ENCODE measurements around the gene ARHGEF37.

ARHGEF37 gene

GRCh38 chr5:149572170-149572569 lies 9.1 kb upstream of the ARHGEF37 start:
- Histone ChIP-seq H3K4me2 (ENCODE audit: insufficient read depth, low read length) (no peak overlapping the region), H4K20me1 (ENCODE audit: insufficient read depth, low read length) (no peaks in the 10 kb centered on the region), H3K27me3 (ENCODE audit: insufficient read depth, low read length, poor library complexity) (no peaks in the 10 kb centered on the region), H3K79me2 (ENCODE audit: insufficient read depth, low read length) (no peaks in the 10 kb centered on the region), H3K27ac (ENCODE audit: low read length) (no peak overlapping the region), H3K36me3 (ENCODE audit: insufficient read depth, low read length) (no peaks in the 10 kb centered on the region), H2AFZ (ENCODE audit: low read depth, low read length) (no peak overlapping the region), H3K9me3 (ENCODE audit: insufficient read depth, low read length, severe bottlenecking) (no peaks in the 10 kb centered on the region), H3K4me1 (ENCODE audit: insufficient read depth, low read length) (peaks cover 8% of the 10 kb centered on the region), H3K4me3 (ENCODE audit: low read depth in 1 of 2, low read length in 2 of 2) (no peak overlapping the region), H3K9ac (ENCODE audit: low read depth, low read length) (no peak overlapping the region)
- DNase-seq (no peak), ATAC-seq (ENCODE audit: insufficient read depth, low read depth) (no peak)
- TF ChIP-seq EZH2 (IDR thresholded peaks at IDR 0.05; ENCODE audit: borderline replicate concordance, low read depth, low read length, severe bottlenecking) = no peak
- TF ChIP-seq, protein P1, sequence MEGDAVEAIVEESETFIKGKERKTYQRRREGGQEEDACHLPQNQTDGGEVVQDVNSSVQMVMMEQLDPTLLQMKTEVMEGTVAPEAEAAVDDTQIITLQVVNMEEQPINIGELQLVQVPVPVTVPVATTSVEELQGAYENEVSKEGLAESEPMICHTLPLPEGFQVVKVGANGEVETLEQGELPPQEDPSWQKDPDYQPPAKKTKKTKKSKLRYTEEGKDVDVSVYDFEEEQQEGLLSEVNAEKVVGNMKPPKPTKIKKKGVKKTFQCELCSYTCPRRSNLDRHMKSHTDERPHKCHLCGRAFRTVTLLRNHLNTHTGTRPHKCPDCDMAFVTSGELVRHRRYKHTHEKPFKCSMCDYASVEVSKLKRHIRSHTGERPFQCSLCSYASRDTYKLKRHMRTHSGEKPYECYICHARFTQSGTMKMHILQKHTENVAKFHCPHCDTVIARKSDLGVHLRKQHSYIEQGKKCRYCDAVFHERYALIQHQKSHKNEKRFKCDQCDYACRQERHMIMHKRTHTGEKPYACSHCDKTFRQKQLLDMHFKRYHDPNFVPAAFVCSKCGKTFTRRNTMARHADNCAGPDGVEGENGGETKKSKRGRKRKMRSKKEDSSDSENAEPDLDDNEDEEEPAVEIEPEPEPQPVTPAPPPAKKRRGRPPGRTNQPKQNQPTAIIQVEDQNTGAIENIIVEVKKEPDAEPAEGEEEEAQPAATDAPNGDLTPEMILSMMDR (IDR thresholded peaks at IDR 0.05; ENCODE audit: borderline replicate concordance, extremely low read depth, low read length, poor library complexity, severe bottlenecking) = no peak

DNA sequence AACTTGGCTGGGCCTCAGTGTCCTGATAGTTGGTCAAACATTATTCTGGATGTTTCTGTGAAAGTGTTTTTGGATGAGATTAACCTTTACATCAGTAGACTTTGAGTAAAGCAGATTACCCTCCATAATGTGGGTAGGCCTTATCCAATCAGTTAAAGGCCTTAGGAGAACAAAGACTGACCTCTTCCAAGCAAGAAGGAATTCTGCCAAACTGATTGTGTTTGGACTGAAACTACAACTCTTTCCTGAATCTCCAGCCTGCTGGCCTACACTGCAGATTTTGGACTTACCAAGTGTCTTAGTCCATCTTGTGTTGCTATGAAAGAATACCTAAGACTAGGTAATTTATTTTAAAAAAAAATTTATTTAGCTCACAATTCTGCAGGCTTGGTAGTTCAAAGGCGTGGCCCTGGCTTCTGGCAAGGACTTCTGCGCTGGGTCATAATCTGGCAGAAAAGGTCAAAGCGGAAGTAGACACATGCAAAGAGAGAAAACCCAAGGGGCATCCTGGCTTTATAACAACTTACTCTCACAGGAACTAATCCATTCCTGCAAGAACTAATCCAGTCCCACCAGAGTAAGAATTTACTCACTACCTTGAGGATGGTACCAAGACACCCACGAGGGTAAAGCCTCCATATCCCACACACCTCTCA lies 8.6 kb upstream of the ARHGEF37 start:
- H3K4me2 ChIP-seq (ENCODE audit: insufficient read depth, low read length) = no peak overlapping the region
- H3K79me2 ChIP-seq (ENCODE audit: insufficient read depth, low read length) = no peaks in the 10 kb centered on the region
- H3K36me3 ChIP-seq (ENCODE audit: insufficient read depth, low read length) = no peaks in the 10 kb centered on the region
- no peak overlapping the region for H3K27ac ChIP-seq (ENCODE audit: low read length)
- H2AFZ ChIP-seq (ENCODE audit: low read depth, low read length) = no peak overlapping the region
- DNase-seq (no peak), ATAC-seq (ENCODE audit: insufficient read depth, low read depth) (no peak)
- no peak overlapping the region for H3K9ac ChIP-seq (ENCODE audit: low read depth, low read length)
- H3K9me3 ChIP-seq (ENCODE audit: insufficient read depth, low read length, severe bottlenecking) = no peaks in the 10 kb centered on the region
- no peak overlapping the region for H3K4me3 ChIP-seq (ENCODE audit: low read depth in 1 of 2, low read length in 2 of 2)
- peaks cover 8% of the 10 kb centered on the region for H3K4me1 ChIP-seq (ENCODE audit: insufficient read depth, low read length)
- H4K20me1 ChIP-seq (ENCODE audit: insufficient read depth, low read length) = no peaks in the 10 kb centered on the region
- TF ChIP-seq, protein P1 (IDR thresholded peaks at IDR 0.05; ENCODE audit: borderline replicate concordance, extremely low read depth, low read length, poor library complexity, severe bottlenecking) = no peak
- no peak for TF ChIP-seq EZH2 (IDR thresholded peaks at IDR 0.05; ENCODE audit: borderline replicate concordance, low read depth, low read length, severe bottlenecking)
- H3K27me3 ChIP-seq (ENCODE audit: insufficient read depth, low read length, poor library complexity) = no peaks in the 10 kb centered on the region

- H3K9me3 ChIP-seq (ENCODE audit: insufficient read depth, low read length, severe bottlenecking) = no peaks in the 10 kb centered on the region
- H4K20me1 ChIP-seq (ENCODE audit: insufficient read depth, low read length) = no peaks in the 10 kb centered on the region
- H3K4me2 ChIP-seq (ENCODE audit: insufficient read depth, low read length) = no peak overlapping the region
- H3K27ac ChIP-seq (ENCODE audit: low read length) = no peak overlapping the region
- peaks cover 8% of the 10 kb centered on the region for H3K4me1 ChIP-seq (ENCODE audit: insufficient read depth, low read length)
- H3K27me3 ChIP-seq (ENCODE audit: insufficient read depth, low read length, poor library complexity) = peaks cover under 1% of the 10 kb centered on the region
- DNase-seq (no peak), ATAC-seq (ENCODE audit: insufficient read depth, low read depth) (no peak)
- H3K36me3 ChIP-seq (ENCODE audit: insufficient read depth, low read length) = no peaks in the 10 kb centered on the region
- H3K4me3 ChIP-seq (ENCODE audit: low read depth in 1 of 2, low read length in 2 of 2) = no peak overlapping the region
- H3K9ac ChIP-seq (ENCODE audit: low read depth, low read length) = no peak overlapping the region
- no peak for TF ChIP-seq EZH2 (IDR thresholded peaks at IDR 0.05; ENCODE audit: borderline replicate concordance, low read depth, low read length, severe bottlenecking)
- TF ChIP-seq, protein P1 (IDR thresholded peaks at IDR 0.05; ENCODE audit: borderline replicate concordance, extremely low read depth, low read length, poor library complexity, severe bottlenecking) = no peak
- no peak overlapping the region for H2AFZ ChIP-seq (ENCODE audit: low read depth, low read length)
- no peaks in the 10 kb centered on the region for H3K79me2 ChIP-seq (ENCODE audit: insufficient read depth, low read length)
Observed at GRCh38 chr5:149575131-149575530, 6.2 kb upstream of the ARHGEF37 start.

All from DND-41 (cell line).